Aorta (tissue), 5 donors: Measurements from ENCODE around the gene SC5D. TPM values are rescaled to one million over a fixed set of nuclear protein-coding genes. Genes with fewer than 3 reads are reported as not detected.

Experiments used
- ATAC-seq: fragments of 200-7000 bp; cut with Tn5 transposase; one replicate; pipeline ENCODE4 v1.9.1; 2022; ENCODE audit warnings: moderate library complexity; ENCODE audit not compliant: low FRiP score
- DNase-seq, 2 donors: peaks; one replicate each; pipeline ENCODE4 v3.0.0-alpha.2; 2020
- H3K27ac ChIP-seq, 2 donors: one replicate each; pipeline ENCODE4 v1.5.1; 2013; ENCODE audit warnings: low read length in 2 of 2, mild to moderate bottlenecking in 2 of 2, moderate library complexity in 2 of 2, control low read depth in 1 of 2, inconsistent platforms in 1 of 2, low read depth in 1 of 2
- H3K27me3 ChIP-seq, 2 donors: one replicate each; pipeline ENCODE4 v1.6.1; 2013; ENCODE audit warnings: control low read depth in 1 of 2, low read length in 1 of 2, mild to moderate bottlenecking in 1 of 2, moderate library complexity in 1 of 2; ENCODE audit not compliant: insufficient read depth in 2 of 2, control insufficient read depth in 1 of 2
- H3K36me3 ChIP-seq, 2 donors: one replicate each; pipeline ENCODE4 v1.6.1; 2013; ENCODE audit warnings: control low read depth in 1 of 2, low read length in 1 of 2, mild to moderate bottlenecking in 1 of 2; ENCODE audit not compliant: insufficient read depth in 2 of 2, control insufficient read depth in 1 of 2
- H3K4me1 ChIP-seq, 2 donors: one replicate each; pipeline ENCODE4 v1.6.1; 2013; ENCODE audit warnings: low read length in 2 of 2, control low read depth in 1 of 2, mild to moderate bottlenecking in 1 of 2, moderate library complexity in 1 of 2; ENCODE audit not compliant: insufficient read depth in 2 of 2, control insufficient read depth in 1 of 2
- H3K4me3 ChIP-seq, 2 donors: one replicate each; pipeline ENCODE4 v1.5.1; 2013; ENCODE audit warnings: low read length in 2 of 2, control low read depth in 1 of 2, mild to moderate bottlenecking in 1 of 2
- H3K9me3 ChIP-seq: one replicate; pipeline ENCODE4 v1.6.1; 2013; ENCODE audit warnings: mild to moderate bottlenecking, low read length; ENCODE audit not compliant: control insufficient read depth
- WGBS, 2 donors: extraction: QIAGEN DNeasy Blood & Tissue Kit; methylation state at CpG; one replicate each; pipeline ENCODE4 v1.1.7; 2013; 5-methylcytosine and 5-hydroxymethylcytosine counted together
- intact Hi-C, 2 donors: fragments of 100-400 bp; cut with DNase I; formaldehyde crosslinking; loops; one replicate each; pipeline versions ENCODE4 v1.14.2 to v1.15.0; 2022
- polyA plus RNA-seq, 2 donors: library from polyadenylated mRNA; stranded (reverse); fragments of 200-250 nt; gene quantifications; one replicate each; pipeline ENCODE4 v1.2.3, GENCODE V29; 2013
- total RNA-seq, 2 donors: library from RNA; stranded (reverse); fragmentation: NEBNext Ultra II Directional; extraction: Animal tissue kit (Norgen Biotek cat#: 25700); gene quantifications; one replicate each; pipeline ENCODE4 v1.2.1, GENCODE V29; 2021
- donor health status: healthy with polysubstance abuse.
- donor health status: Bipolar disorder and iron deficiency.
- donor health status: DM: no; HTN: no; CAD: no.
- donor health status: DM: no; HTN: no; CAD: no.
- donor health status: DM: yes; HTN: yes; CAD: no.

Gene SC5D
- total and polyA plus RNA-seq, 4 donors: 11.2 to 27.3 (median 22.2) TPM

- WGBS, 2 donors: 100% methylated on average over 2 of the region's 2 CpGs
- Histone ChIP-seq H3K9me3 (no peaks in the 10 kb centered on the region), H3K27me3 (no peaks in the 10 kb centered on the region), H3K4me3 (no peak overlapping the region), H3K4me1 (no peaks in the 10 kb centered on the region), H3K27ac (no peak overlapping the region), H3K36me3 (peaks cover 0 to 3% of the 10 kb centered on the region in 2 donors)
- ATAC-seq (no peak), DNase-seq (no peak)
- intact Hi-C loops: no loop called here
Measured at GRCh38 chr11:121300313-121300971, 7.9 kb downstream of the SC5D start.

GRCh38 chr11:121300972-121301699 lies 8.6 kb downstream of the SC5D start:
- ATAC-seq (no peak), DNase-seq (no peak)
- H3K4me1 ChIP-seq: no peaks in the 10 kb centered on the region
- no peaks in the 10 kb centered on the region for H3K27me3 ChIP-seq
- H3K4me3 ChIP-seq: no peak overlapping the region
- H3K9me3 ChIP-seq: no peaks in the 10 kb centered on the region
- intact Hi-C loops: no loop called here
- H3K27ac ChIP-seq: no peak overlapping the region
- H3K36me3 ChIP-seq: peaks cover 0 to 3% of the 10 kb centered on the region in 2 donors
- WGBS, 2 donors: 91% methylated on average over 3 of the region's 3 CpGs

GRCh38 chr11:121304759-121305158 lies 12.2 kb downstream of the SC5D start:
- peaks cover 0 to 3% of the 10 kb centered on the region in 2 donors for H3K36me3 ChIP-seq
- intact Hi-C loops: no loop called here
- DNase-seq (no peak), ATAC-seq (no peak)
- WGBS, 2 donors: 91 to 98% methylated on average over 1 of the region's 1 CpG
- H3K4me1 ChIP-seq: no peaks in the 10 kb centered on the region
- no peak overlapping the region for H3K27ac ChIP-seq
- H3K27me3 ChIP-seq: no peaks in the 10 kb centered on the region
- H3K9me3 ChIP-seq: no peaks in the 10 kb centered on the region
- no peak overlapping the region for H3K4me3 ChIP-seq

GRCh38 chr11:121308816-121309215 lies 16.2 kb downstream of the SC5D start:
- no peaks in the 10 kb centered on the region for H3K9me3 ChIP-seq
- H3K4me3 ChIP-seq: no peak overlapping the region
- no peak for DNase-seq
- no peak for ATAC-seq
- no peak overlapping the region for H3K27ac ChIP-seq
- intact Hi-C loops: no loop called here
- 94 to 98% methylated on average over 3 of the region's 3 CpGs for WGBS, 2 donors
- H3K27me3 ChIP-seq: no peaks in the 10 kb centered on the region
- H3K36me3 ChIP-seq: peaks cover 0 to 3% of the 10 kb centered on the region in 2 donors
- H3K4me1 ChIP-seq: no peaks in the 10 kb centered on the region

GRCh38 chr11:121309688-121310087 lies 17.1 kb downstream of the SC5D start:
- ATAC-seq: no peak
- no peaks in the 10 kb centered on the region for H3K4me1 ChIP-seq
- no peaks in the 10 kb centered on the region for H3K36me3 ChIP-seq
- H3K27ac ChIP-seq: no peak overlapping the region
- 91 to 93% methylated on average over 4 of the region's 4 CpGs for WGBS, 2 donors
- H3K27me3 ChIP-seq: no peaks in the 10 kb centered on the region
- DNase-seq: no peak
- intact Hi-C loops: no loop called here
- no peak overlapping the region for H3K4me3 ChIP-seq
- no peaks in the 10 kb centered on the region for H3K9me3 ChIP-seq

GRCh38 chr11:121310908-121311307 lies 18.3 kb downstream of the SC5D start:
- intact Hi-C loops: no loop called here
- ATAC-seq (no peak), DNase-seq (no peak)
- Histone ChIP-seq H3K4me3 (no peak overlapping the region), H3K36me3 (no peaks in the 10 kb centered on the region), H3K27me3 (no peaks in the 10 kb centered on the region), H3K9me3 (no peaks in the 10 kb centered on the region), H3K27ac (no peak overlapping the region), H3K4me1 (no peaks in the 10 kb centered on the region)
- 91 to 94% methylated on average over 1 of the region's 1 CpG for WGBS, 2 donors

- intact Hi-C loops: no loop called here
- no peak overlapping the region for H3K27ac ChIP-seq
- no peak for ATAC-seq
Measured at GRCh38 chr11:121311373-121311772, 18.8 kb downstream of the SC5D start.

GRCh38 chr11:121312483-121312882 lies 19.9 kb downstream of the SC5D start:
- Histone ChIP-seq H3K4me3 (no peak overlapping the region), H3K27me3 (no peaks in the 10 kb centered on the region), H3K27ac (no peak overlapping the region), H3K4me1 (no peaks in the 10 kb centered on the region), H3K36me3 (no peaks in the 10 kb centered on the region), H3K9me3 (no peaks in the 10 kb centered on the region)
- intact Hi-C loops: no loop called here
- no peak for ATAC-seq
- 73 to 79% methylated on average over 2 of the region's 2 CpGs for WGBS, 2 donors
- no peak for DNase-seq

More at GRCh38 chr11:121311373-121311772, 18.8 kb downstream of the SC5D start:
- no peak for DNase-seq
- H3K9me3 ChIP-seq: no peaks in the 10 kb centered on the region
- no peaks in the 10 kb centered on the region for H3K4me1 ChIP-seq
- no peaks in the 10 kb centered on the region for H3K36me3 ChIP-seq
- H3K4me3 ChIP-seq: no peak overlapping the region
- H3K27me3 ChIP-seq: no peaks in the 10 kb centered on the region
